ENCODE results near the gene CSMD2. TPM values are rescaled to one million over a fixed set of nuclear protein-coding genes. Genes with fewer than 3 reads are reported as not detected.

CSMD2 gene
- total and polyA plus RNA-seq, 2 of the 8 experiments (the other 6 are each of a cell fraction or from before 2014, with no cell fraction given) = 7.0 to 14.7 TPM

DNA sequence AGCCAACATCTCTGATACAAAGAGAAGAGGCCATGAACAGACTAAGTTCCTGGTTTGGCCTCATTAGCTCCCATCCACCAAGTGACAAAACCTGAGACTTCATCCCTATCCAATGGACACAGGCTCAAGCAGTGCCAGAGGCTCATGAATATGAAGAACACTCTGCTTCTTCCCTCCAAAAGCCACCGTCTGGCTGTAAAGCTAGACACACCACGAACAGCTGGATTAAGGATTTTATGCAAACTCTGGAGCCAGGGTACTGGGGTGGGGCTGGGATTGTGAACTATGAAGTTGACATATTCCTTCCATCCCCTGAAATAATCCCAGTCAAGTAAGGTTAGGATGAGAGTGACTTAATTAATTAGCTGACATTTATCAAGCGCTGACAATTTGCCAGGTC is 139.4 kb downstream of the CSMD2 start:
- Histone ChIP-seq H3K79me1 (ENCODE audit: low read depth, low read length) (no peaks in the 10 kb centered on the region; the same call in none of the 2 replicates), H3K9ac (replicated peaks in 1 of 4; ENCODE audit: extremely low read depth in 1 of 4, low read depth in 3 of 4, low read length in 3 of 4) (no peak overlapping the region), H4K5ac (ENCODE audit: insufficient read length, low read depth, low read length) (no peak overlapping the region), H2BK120ac (replicated peaks; ENCODE audit: low read depth, low read length) (no peak overlapping the region), H3K36me3 (ENCODE audit: control insufficient read depth in 2 of 4, insufficient read depth in 4 of 4, low read length in 3 of 4) (peaks cover 0 to 6% (median 0%) of the 10 kb centered on the region in 4 experiments; a peak in 3 of 8 replicates), H4K20me1 (replicated peaks in 1 of 2; ENCODE audit: control insufficient read depth in 1 of 2, insufficient read depth in 2 of 2, low read length in 2 of 2) (peaks cover 3 to 7% of the 10 kb centered on the region in 2 experiments), H2BK15ac (ENCODE audit: low read length) (no peak overlapping the region), H3K4me2 (ENCODE audit: insufficient read depth in 1 of 2, low read depth in 2 of 2, low read length in 2 of 2) (no peak overlapping the region), H3K27me3 (replicated peaks in 1 of 4; ENCODE audit: control insufficient read depth in 3 of 4, extremely low read depth in 1 of 4, insufficient read depth in 3 of 4, low read length in 3 of 4) (no peaks in the 10 kb centered on the region), H2AK5ac (ENCODE audit: low read depth, low read length) (no peak overlapping the region), H2BK20ac (ENCODE audit: low read length) (no peak overlapping the region), H3K9me3 (ENCODE audit: insufficient read depth in 2 of 2, low read depth in 1 of 2, low read length in 1 of 2) (no peaks in the 10 kb centered on the region), H3K14ac (ENCODE audit: insufficient read length) (no peak overlapping the region), H3K18ac (ENCODE audit: extremely low read depth, low read length) (no peak overlapping the region), H3K56ac (replicated peaks; ENCODE audit: insufficient read length, low read depth, low read length) (no peak overlapping the region), H3K4me3 (ENCODE audit: extremely low read depth in 1 of 4, insufficient read depth in 2 of 4, low read depth in 3 of 4, low read length in 4 of 4) (no peak overlapping the region), H2AFZ (ENCODE audit: low read length) (no peak overlapping the region), H3K23me2 (ENCODE audit: low read depth, low read length) (no peaks in the 10 kb centered on the region), H2BK5ac (ENCODE audit: low read depth, low read length) (no peak overlapping the region), H3K4ac (replicated peaks; ENCODE audit: insufficient read length, low read depth, low read length) (no peak overlapping the region), H4K91ac (replicated peaks; ENCODE audit: insufficient read length, low read length) (no peak overlapping the region), H3K4me1 (replicated peaks in 1 of 4; ENCODE audit: control insufficient read depth in 3 of 4, insufficient read depth in 4 of 4, low read length in 3 of 4) (peaks cover 0 to under 1% (median under 1%) of the 10 kb centered on the region in 4 experiments; a peak in 2 of 7 replicates), H3K79me2 (ENCODE audit: control insufficient read depth in 1 of 2, insufficient read depth in 2 of 2, low read length in 2 of 2) (peaks cover 0 to 3% of the 10 kb centered on the region in 2 experiments; a peak in 1 of 4 replicates), H3K23ac (ENCODE audit: insufficient read length) (no peak overlapping the region), H4K8ac (ENCODE audit: extremely low read depth, insufficient read depth, low read length) (no peak overlapping the region), H2BK12ac (ENCODE audit: low read depth, low read length) (no peak overlapping the region), H3K27ac (ENCODE audit: low read depth, low read length) (no peak overlapping the region)
- ChIA-PET POLR2A (ENCODE audit: partially characterized antibody) (no interaction called here), CTCF (ENCODE audit: partially characterized antibody) (interaction anchor here (1.1 to 2.0 kb wide), 4 partner anchors 12 to 566 kb away, joined by 3 to 24 read pairs (median 6); no protein-coding TSS in a partner anchor)
- DNase-seq (ENCODE audit: low read depth in 1 of 2, low spot score in 2 of 2) (no peak), FAIRE-seq (no peak)
- TF ChIP-seq, protein P1, sequence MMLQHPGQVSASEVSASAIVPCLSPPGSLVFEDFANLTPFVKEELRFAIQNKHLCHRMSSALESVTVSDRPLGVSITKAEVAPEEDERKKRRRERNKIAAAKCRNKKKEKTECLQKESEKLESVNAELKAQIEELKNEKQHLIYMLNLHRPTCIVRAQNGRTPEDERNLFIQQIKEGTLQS (IDR thresholded peaks at IDR 0.05; ENCODE audit: insufficient read depth, low read depth, low read length) = no peak
- no peak for TF ChIP-seq TAF1 (IDR thresholded peaks at IDR 0.05; ENCODE audit: low read depth, low read length)
- TF ChIP-seq, protein P2, sequence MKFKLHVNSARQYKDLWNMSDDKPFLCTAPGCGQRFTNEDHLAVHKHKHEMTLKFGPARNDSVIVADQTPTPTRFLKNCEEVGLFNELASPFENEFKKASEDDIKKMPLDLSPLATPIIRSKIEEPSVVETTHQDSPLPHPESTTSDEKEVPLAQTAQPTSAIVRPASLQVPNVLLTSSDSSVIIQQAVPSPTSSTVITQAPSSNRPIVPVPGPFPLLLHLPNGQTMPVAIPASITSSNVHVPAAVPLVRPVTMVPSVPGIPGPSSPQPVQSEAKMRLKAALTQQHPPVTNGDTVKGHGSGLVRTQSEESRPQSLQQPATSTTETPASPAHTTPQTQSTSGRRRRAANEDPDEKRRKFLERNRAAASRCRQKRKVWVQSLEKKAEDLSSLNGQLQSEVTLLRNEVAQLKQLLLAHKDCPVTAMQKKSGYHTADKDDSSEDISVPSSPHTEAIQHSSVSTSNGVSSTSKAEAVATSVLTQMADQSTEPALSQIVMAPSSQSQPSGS (IDR thresholded peaks at IDR 0.05; ENCODE audit: low read length) = no peak
- TF ChIP-seq ZNF274 (IDR thresholded peaks at IDR 0.05; ENCODE audit: borderline replicate concordance, extremely low read depth, low read length) = no peak
- TF ChIP-seq CTBP2 (IDR thresholded peaks at IDR 0.05; ENCODE audit: borderline replicate concordance, insufficient read depth, insufficient read length, low read length) = no peak
- TF ChIP-seq JUND (IDR thresholded peaks at IDR 0.05; ENCODE audit: low read length) = no peak
- no peak for TF ChIP-seq SUZ12 (IDR thresholded peaks at IDR 0.05; ENCODE audit: low read length)
- no peak for TF ChIP-seq POU5F1 (IDR thresholded peaks at IDR 0.05; ENCODE audit: low read depth, low read length)
- 94% methylated on average over 3 of the region's 3 CpGs; no CpG with 5 or more reads in 1 of the 2 experiments for WGBS, 2 experiments (ENCODE audit: extremely low coverage in 1 of 2, insufficient coverage in 1 of 2, insufficient read length in 1 of 2, insufficient replicate concordance in 2 of 2, low coverage in 1 of 2, low lambda C conversion rate in 2 of 2, missing lambda C conversion rate in 1 of 2)
